Smooth muscle cell (in vitro differentiated cells): ENCODE measurements around the gene GAST. TPM values are rescaled to one million over a fixed set of nuclear protein-coding genes. Genes with fewer than 3 reads are reported as not detected.
"Not testable (repeated sequence)": the region's sequence is repeated elsewhere in the genome, so short reads cannot be mapped to it uniquely, and the experiment has no call there.

Experiments
- DNase-seq: peaks from one replicate; lab custom pipeline; 2025; ENCODE audit not compliant: unreplicated experiment; lab: John Stamatoyannopoulos, UW
- H2AFZ ChIP-seq: fragments of 200-600 bp; sonication (generic); 2 replicates; pipeline ENCODE4 v1.6.0; 2016; ENCODE audit warnings: antibody characterized with exemption, low read depth, mild to moderate bottlenecking
- H3F3A ChIP-seq: fragments of 200-600 bp; sonication (generic); 2 replicates; pipeline ENCODE4 v1.6.0; 2017; ENCODE audit warnings: antibody characterized with exemption, low read depth
- H3K27ac ChIP-seq: fragments of 200-600 bp; sonication (generic); 2 replicates; pipeline ENCODE4 v1.5.1; 2016; ENCODE audit warnings: low read depth, mild to moderate bottlenecking
- H3K27me3 ChIP-seq: fragments of 200-600 bp; sonication (generic); 2 replicates; pipeline ENCODE4 v1.6.1; 2016; ENCODE audit warnings: low read depth, mild to moderate bottlenecking
- H3K36me3 ChIP-seq: fragments of 200-600 bp; sonication (generic); 2 replicates; pipeline ENCODE4 v1.5.1; 2016; ENCODE audit warnings: low read depth
- H3K4me1 ChIP-seq: fragments of 200-600 bp; sonication (generic); 2 replicates; pipeline ENCODE4 v1.5.1; 2016; ENCODE audit warnings: low read depth
- H3K4me2 ChIP-seq: fragments of 200-600 bp; sonication (generic); 2 replicates; pipeline ENCODE4 v1.6.0; 2016; ENCODE audit warnings: mild to moderate bottlenecking
- H3K4me3 ChIP-seq: fragments of 200-600 bp; sonication (generic); 2 replicates; pipeline ENCODE4 v1.5.1; 2016; ENCODE audit warnings: mild to moderate bottlenecking
- H3K79me2 ChIP-seq: fragments of 200-600 bp; sonication (generic); 2 replicates; pipeline ENCODE4 v1.6.0; 2016; ENCODE audit warnings: low read depth, mild to moderate bottlenecking
- H3K9ac ChIP-seq: fragments of 200-600 bp; sonication (generic); 2 replicates; pipeline ENCODE4 v1.6.0; 2016; ENCODE audit warnings: low read depth
- H3K9me3 ChIP-seq: fragments of 200-600 bp; sonication (generic); replicated peaks from 2 replicates; pipeline ENCODE4 v1.5.1; 2016; ENCODE audit warnings: low read depth
- H4K20me1 ChIP-seq: fragments of 200-600 bp; sonication (generic); 2 replicates; pipeline ENCODE4 v1.6.0; 2016; ENCODE audit warnings: low read depth
- WGBS: methylation state at CpG from one replicate; pipeline ENCODE4 v1.1.7; 2016; ENCODE audit warnings: low lambda C conversion rate; 5-methylcytosine and 5-hydroxymethylcytosine counted together
- polyA plus RNA-seq: library from polyadenylated mRNA; unstranded; fragments of >200 nt; fragmentation: Nextera tagmentation; extraction: Ambion mirVana; gene quantifications from 2 replicates; pipeline ENCODE4 v1.2.1, GENCODE V29; 2016
- total RNA-seq: library from RNA; depleted of rRNA; stranded (reverse); fragments of >200 nt; gene quantifications from 2 replicates; pipeline ENCODE4 v1.2.3, GENCODE V29; 2014
- TF ChIP-seq, protein P1 (sequence below): fragments of 200-600 bp; sonication (generic); IDR thresholded peaks from 2 replicates; pipeline ENCODE4 v1.5.1; 2017; ENCODE audit warnings: borderline replicate concordance, mild to moderate bottlenecking, antibody characterized with exemption; ENCODE audit not compliant: insufficient read depth, poor library complexity, severe bottlenecking

GAST gene
- total and polyA plus RNA-seq, 2 experiments from 2014 or later: 1.2 TPM; not detected in 1

DNA sequence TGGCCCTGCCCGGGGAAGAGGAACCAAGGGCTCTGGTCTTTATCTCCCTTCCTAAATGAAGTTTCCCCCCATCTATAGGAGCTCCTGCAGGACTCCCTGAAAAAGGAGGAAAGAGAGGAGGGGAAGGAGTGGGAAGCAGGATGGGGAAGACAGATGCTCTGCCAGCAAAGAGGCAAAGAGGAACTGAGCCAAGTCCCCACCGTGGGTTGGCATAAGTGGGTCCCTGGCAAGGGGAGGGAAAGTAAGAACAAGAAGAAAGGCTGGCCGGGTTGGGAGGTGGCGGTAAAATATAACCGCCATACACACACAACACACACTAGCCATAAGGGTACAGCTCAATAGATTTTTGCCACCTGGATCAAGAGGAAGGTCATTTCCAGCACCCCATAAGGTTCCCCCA is 29.5 kb upstream of the GAST start:
- H2AFZ ChIP-seq: no peak overlapping the region
- H3K9ac ChIP-seq: no peak overlapping the region
- TF ChIP-seq, protein P1, sequence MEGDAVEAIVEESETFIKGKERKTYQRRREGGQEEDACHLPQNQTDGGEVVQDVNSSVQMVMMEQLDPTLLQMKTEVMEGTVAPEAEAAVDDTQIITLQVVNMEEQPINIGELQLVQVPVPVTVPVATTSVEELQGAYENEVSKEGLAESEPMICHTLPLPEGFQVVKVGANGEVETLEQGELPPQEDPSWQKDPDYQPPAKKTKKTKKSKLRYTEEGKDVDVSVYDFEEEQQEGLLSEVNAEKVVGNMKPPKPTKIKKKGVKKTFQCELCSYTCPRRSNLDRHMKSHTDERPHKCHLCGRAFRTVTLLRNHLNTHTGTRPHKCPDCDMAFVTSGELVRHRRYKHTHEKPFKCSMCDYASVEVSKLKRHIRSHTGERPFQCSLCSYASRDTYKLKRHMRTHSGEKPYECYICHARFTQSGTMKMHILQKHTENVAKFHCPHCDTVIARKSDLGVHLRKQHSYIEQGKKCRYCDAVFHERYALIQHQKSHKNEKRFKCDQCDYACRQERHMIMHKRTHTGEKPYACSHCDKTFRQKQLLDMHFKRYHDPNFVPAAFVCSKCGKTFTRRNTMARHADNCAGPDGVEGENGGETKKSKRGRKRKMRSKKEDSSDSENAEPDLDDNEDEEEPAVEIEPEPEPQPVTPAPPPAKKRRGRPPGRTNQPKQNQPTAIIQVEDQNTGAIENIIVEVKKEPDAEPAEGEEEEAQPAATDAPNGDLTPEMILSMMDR: no peak
- no peak overlapping the region for H3K4me3 ChIP-seq
- no peak for DNase-seq
- H3K9me3 ChIP-seq: no peaks in the 10 kb centered on the region
- WGBS: 96% methylated on average over 5 of the region's 5 CpGs
- no peaks in the 10 kb centered on the region for H4K20me1 ChIP-seq
- no peaks in the 10 kb centered on the region for H3K79me2 ChIP-seq
- peaks cover 5% of the 10 kb centered on the region for H3F3A ChIP-seq
- H3K4me1 ChIP-seq: peaks cover 18% of the 10 kb centered on the region
- no peak overlapping the region for H3K4me2 ChIP-seq
- no peak overlapping the region for H3K27ac ChIP-seq
- H3K36me3 ChIP-seq: no peaks in the 10 kb centered on the region
- H3K27me3 ChIP-seq: no peaks in the 10 kb centered on the region

DNA sequence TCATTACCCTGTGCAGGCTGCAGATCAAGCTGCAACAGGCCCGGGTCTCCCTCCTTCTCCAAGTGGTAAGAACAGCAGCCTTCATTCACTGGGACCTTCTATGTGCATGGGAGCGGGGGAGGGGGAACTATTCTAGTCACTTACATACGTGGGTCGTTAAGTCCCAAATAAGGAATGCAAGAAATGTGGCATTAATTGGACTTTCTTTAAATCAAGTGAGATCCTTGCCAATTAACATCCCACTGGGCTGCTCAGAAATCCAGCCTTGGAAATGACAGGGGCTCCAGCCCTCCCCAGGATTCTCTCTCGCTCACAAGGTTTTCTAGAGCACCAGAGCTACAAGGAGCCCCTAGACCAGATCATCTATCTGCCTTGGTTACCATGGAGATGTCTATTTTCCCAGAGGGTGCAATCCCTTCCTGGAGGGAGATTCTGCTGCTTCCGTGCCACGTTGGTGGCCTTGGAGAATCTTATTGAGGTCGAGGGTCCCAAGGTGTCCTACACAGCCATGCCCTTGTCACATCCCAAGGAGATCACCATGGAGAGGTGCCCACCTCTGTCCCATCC is 28.6 kb upstream of the GAST start:
- H3K27ac ChIP-seq: no peak overlapping the region
- DNase-seq: no peak
- H2AFZ ChIP-seq: no peak overlapping the region
- peaks cover 4% of the 10 kb centered on the region for H3F3A ChIP-seq
- no peak overlapping the region for H3K9ac ChIP-seq
- no peak overlapping the region for H3K4me2 ChIP-seq
- peaks cover 20% of the 10 kb centered on the region for H3K4me1 ChIP-seq
- H3K4me3 ChIP-seq: no peak overlapping the region
- H3K9me3 ChIP-seq: no peaks in the 10 kb centered on the region
- WGBS: 75% methylated on average over 8 of the region's 8 CpGs
- TF ChIP-seq, protein P1: no peak
- no peaks in the 10 kb centered on the region for H3K79me2 ChIP-seq
- H3K27me3 ChIP-seq: no peaks in the 10 kb centered on the region
- H4K20me1 ChIP-seq: no peaks in the 10 kb centered on the region
- H3K36me3 ChIP-seq: no peaks in the 10 kb centered on the region

- Histone ChIP-seq H4K20me1 (peaks cover 3% of the 10 kb centered on the region), H3F3A (no peaks in the 10 kb centered on the region), H3K9me3 (no peaks in the 10 kb centered on the region), H3K4me2 (no peak overlapping the region), H3K4me1 (peaks cover 15% of the 10 kb centered on the region), H3K36me3 (no peaks in the 10 kb centered on the region), H3K27me3 (no peaks in the 10 kb centered on the region), H3K79me2 (no peaks in the 10 kb centered on the region), H3K9ac (no peak overlapping the region), H3K27ac (no peak overlapping the region), H3K4me3 (no peak overlapping the region), H2AFZ (no peak overlapping the region)
- TF ChIP-seq, protein P1: no peak
- DNase-seq: no peak
- 80% methylated on average over 4 of the region's 4 CpGs for WGBS
Observed at GRCh38 chr17:41684035-41684434, 28.1 kb upstream of the GAST start.

GRCh38 chr17:41685753-41686152 is 26.4 kb upstream of the GAST start:
- H3K27me3 ChIP-seq, H3K36me3 ChIP-seq, DNase-seq, H3K9me3 ChIP-seq, H3K27ac ChIP-seq, H3K4me2 ChIP-seq, H3K4me3 ChIP-seq, H3K9ac ChIP-seq, H2AFZ ChIP-seq: not testable (repeated sequence)
- H3K79me2 ChIP-seq: peaks cover 16% of the 10 kb centered on the region
- 97% methylated on average over 13 of the region's 13 CpGs for WGBS
- H3F3A ChIP-seq: peaks cover 14% of the 10 kb centered on the region
- H4K20me1 ChIP-seq: peaks cover 20% of the 10 kb centered on the region
- peaks cover 14% of the 10 kb centered on the region for H3K4me1 ChIP-seq
